Adrenal gland (tissue), 5 donors: ENCODE results near the gene PCDH9.

Experiments used
- POLR2A ChIP-seq, 2 donors: fragments of 450-650 bp; IDR thresholded peaks; one replicate each; pipeline ENCODE4 v1.6.1; 2017; ENCODE audit warnings: antibody characterized with exemption in 2 of 2, mild to moderate bottlenecking in 2 of 2, moderate library complexity in 1 of 2
- TF ChIP-seq, protein P1 (sequence below), 6 experiments: fragments of 450-650 bp in 4 of 6; fragments of 200-600 bp in 2 of 6; sonication (generic) in 1 of 6; IDR thresholded peaks; 1 replicate in 5 of 6; 2 replicates in 1 of 6; pipeline versions ENCODE4 v1.5.1 to v1.8.0; 2016 to 2021; ENCODE audit warnings: antibody characterized with exemption in 6 of 6, mild to moderate bottlenecking in 2 of 6, moderate library complexity in 1 of 6
- donor health status: DM: no; HTN: no; CAD: no.

- TF ChIP-seq, protein P1, sequence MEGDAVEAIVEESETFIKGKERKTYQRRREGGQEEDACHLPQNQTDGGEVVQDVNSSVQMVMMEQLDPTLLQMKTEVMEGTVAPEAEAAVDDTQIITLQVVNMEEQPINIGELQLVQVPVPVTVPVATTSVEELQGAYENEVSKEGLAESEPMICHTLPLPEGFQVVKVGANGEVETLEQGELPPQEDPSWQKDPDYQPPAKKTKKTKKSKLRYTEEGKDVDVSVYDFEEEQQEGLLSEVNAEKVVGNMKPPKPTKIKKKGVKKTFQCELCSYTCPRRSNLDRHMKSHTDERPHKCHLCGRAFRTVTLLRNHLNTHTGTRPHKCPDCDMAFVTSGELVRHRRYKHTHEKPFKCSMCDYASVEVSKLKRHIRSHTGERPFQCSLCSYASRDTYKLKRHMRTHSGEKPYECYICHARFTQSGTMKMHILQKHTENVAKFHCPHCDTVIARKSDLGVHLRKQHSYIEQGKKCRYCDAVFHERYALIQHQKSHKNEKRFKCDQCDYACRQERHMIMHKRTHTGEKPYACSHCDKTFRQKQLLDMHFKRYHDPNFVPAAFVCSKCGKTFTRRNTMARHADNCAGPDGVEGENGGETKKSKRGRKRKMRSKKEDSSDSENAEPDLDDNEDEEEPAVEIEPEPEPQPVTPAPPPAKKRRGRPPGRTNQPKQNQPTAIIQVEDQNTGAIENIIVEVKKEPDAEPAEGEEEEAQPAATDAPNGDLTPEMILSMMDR (IDR thresholded peaks at IDR 0.05) = no peak
- TF ChIP-seq POLR2A (IDR thresholded peaks at IDR 0.05) = no peak
Observed at GRCh38 chr13:67084066-67084465, 146.1 kb downstream of the PCDH9 start.
